NK-92 (cell line): ENCODE results near the gene MMS22L.
"Not testable (repeated sequence)": the region's sequence is repeated elsewhere in the genome, so short reads cannot be mapped to it uniquely, and the experiment has no call there.

Experiments
- DNase-seq: peaks from one replicate; lab custom pipeline; 2025; ENCODE audit not compliant: unreplicated experiment; lab: John Stamatoyannopoulos, UW

The MMS22L gene

DNA sequence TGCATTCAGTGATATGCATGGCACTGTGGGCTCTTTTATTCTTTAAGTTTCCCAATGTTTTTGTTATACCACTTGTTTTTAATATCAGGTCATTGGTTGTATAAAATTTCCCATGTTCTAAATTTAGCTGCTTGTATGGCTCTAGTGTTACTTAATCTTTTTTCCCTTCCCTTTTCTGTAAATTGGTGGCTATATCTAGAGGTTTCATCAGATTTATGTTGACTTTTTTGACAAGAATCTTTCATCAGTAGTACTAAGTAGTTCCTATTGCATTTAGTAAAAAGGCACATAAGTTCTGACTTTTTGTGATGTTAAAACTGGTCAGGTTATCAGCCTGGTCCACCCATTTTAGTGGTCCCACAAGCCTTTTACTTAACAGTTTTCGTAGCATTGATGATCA is 51.1 kb downstream of the MMS22L start:
- no peak for DNase-seq

DNA sequence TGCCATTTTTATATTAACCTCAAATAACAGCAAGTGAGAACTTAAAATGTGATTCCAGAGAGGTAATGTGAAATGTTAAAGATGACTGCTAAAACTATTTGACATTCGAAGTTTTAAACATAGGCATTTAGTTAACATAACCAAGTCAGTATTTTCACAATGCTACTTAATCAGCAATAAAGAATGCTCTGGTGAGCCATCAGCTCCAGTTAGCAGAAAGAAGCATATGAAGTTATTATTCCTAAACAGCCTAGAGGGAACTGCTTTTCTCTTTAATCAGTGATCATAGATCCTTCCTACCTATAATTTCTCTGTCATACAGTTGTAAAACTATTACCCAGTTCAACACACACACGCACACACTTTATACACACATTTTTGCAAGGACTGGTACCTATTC is 60.1 kb downstream of the MMS22L start:
- DNase-seq, result no peak

- no peak for DNase-seq
These were observed 64.1 kb downstream of the MMS22L start for GRCh38 chr6:97218912-97219311.

DNA sequence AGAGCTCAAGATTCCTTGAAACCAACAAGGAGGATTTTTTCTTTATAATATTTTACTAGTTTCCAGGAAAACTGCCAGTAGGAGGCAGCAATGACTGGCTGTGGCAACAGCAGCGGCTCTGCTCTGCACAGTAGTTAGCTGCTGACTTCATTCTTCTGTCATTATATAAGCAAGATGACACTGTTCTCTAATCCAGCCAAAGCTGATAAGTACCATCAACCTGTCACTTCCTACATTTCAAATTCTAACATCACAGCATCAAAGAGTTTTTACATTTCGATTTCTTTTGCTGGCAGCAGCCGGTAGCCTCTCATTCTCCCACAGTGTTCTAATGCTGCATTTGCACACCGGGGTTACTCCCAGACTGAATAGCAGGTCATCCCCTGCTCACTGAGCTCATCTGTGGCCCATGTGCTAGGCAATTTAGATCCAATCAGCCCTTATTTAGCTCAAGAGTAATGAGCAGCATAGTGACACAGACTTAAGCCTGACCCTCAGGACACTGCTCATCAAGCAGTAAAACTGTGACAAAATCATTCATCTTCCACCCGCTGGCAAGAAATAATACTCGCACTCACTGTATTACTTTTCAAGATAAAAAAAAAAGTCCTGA is 67.8 kb downstream of the MMS22L start:
- no peak for DNase-seq

DNA sequence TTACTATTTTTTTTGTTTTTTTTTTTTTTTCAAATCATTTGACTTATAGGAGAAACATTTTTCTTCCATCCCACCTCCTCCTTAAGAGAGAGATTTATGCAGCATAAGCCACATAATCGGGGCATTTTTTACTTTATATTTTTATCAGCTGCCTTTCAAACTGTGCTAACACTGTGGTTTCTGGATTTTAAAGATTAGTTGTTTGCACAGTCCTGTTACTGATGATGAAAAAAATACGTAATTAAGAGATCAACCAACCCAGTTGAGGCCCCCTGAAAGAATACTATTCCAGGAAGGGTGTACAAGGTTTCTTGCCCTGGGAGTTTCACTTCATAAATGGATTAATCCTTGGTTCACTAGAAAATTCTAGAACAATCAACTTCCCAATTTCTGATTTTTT is 68.3 kb downstream of the MMS22L start:
- no peak for DNase-seq

- DNase-seq, result no peak
These were observed 75.6 kb downstream of the MMS22L start for GRCh38 chr6:97207383-97207782.

DNA sequence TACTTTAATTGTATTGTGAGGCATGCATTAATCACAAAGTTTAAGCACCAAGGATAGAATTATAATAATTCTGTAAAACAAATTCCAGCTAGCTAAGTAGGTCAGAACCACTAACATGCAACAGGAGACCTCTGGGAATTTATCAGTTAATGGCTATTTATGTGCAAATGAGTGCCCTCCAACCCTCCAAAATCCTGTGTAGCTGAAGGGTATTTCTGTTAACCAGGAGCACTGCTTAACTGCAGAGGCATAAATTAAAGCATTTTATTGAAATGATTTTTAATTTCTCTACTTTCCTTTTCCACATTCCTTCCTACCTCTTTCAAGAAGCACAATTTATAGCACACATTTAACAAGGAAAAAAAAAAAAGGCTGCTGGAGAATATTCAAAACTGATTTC is 77.0 kb downstream of the MMS22L start:
- DNase-seq, result no peak

DNA sequence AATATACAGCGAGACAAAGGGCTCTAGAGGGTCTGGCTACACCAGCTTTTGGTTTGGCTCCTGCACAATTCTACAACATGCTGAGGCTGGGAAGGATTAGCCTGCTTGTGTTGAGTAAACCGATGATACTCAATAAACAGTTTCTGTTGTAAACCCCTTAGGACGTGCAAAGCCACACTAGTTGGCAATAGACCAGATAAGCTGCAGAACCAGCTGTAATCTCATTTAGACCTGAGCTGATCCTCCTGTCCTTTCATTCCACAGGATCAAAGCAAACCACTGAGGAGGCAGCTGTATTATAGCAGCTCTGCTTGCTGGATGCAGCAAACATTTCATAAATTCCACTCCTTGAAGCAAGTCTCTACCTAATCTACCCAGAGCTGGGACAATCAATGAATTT is 79.7 kb downstream of the MMS22L start:
- no peak for DNase-seq

DNA sequence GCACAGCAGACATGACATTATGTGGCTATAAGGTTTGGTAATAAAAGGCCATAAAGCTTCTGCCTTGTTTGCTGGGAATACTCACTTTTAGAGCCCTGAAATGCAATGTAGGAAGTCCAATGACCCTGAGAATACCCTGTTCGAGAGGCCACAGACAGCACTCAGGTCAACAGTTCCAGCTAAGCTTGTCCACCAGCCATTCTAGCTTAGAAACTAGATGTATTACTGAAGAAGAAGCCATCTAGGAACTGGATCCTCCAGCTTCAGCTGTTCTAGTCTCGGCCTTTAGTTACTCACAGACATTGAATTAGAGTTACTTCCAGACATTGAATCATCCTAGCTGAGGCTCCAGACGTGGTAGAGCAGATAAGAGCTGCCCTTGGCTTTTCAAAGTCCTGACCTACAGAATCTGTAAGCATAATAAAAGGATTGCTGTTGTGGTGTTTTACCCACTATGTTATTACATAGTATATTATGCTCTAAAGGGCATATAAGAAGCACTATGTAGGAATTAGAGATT is 84.9 kb downstream of the MMS22L start:
- no peak for DNase-seq

DNA sequence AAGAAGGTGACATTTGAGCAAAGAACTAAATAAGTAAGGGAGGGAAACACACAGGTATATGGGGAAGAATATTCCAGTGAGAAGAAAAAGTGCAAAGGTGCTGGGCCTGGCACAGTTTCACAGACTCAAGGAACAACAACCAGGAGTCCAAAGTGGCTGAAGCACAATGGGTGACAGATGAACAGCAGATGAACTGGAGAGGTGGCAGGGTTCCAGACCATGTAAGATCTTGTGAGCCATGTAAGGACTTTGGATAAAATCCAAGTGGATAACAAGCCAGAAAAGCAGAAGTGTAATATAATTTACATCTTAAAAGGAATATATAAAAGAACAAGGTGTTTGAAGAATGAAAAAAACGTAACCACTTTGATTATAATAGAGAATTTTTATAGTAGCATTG is 87.9 kb downstream of the MMS22L start:
- DNase-seq, result no peak

GRCh38 chr6:97189767-97190166 is 93.2 kb downstream of the MMS22L start:
- DNase-seq, result no peak

GRCh38 chr6:97187951-97188350 is 95.1 kb downstream of the MMS22L start:
- no peak for DNase-seq

- DNase-seq, result no peak
These were observed 96.5 kb downstream of the MMS22L start for GRCh38 chr6:97186416-97186999.

DNA sequence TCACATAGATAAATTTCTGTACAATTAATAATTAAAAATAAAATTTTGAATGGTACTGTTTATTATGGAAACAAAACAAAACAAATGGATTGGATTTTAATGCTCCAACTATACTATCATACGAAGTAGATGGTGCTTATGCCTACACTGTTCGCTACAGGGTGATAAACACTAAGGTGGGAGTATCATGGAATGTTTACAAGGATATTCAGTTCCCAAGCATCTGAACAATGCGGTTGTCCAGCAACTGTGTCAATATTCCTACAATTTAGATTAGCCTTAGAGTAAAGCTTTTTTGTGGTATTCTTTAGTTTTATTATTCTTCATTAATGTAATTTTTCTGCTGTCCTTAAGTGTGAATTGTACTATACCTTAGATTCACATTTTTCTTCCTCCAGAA is 105.1 kb downstream of the MMS22L start:
- DNase-seq, result no peak

- DNase-seq, result no peak
These were observed 106.5 kb downstream of the MMS22L start for GRCh38 chr6:97176468-97176867.

DNA sequence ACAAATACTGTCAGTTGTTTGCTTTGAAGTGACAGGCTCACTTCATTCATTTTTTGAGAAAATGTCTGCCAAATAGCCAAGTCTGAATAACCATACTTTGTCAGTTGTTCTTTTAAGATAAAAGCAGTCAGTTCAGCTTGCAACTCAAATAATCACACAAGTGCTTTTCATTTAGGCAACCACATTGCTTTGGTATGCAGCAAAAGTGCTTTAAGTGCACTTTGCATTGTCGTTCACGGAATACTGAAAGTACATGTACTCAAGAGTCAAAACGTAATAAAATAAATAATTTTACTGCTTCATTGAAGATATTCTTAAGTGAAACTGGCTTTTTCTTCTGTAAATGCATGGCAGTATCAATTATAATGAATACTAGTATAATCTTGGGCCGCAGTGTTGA is 107.2 kb downstream of the MMS22L start:
- DNase-seq, result no peak

DNA sequence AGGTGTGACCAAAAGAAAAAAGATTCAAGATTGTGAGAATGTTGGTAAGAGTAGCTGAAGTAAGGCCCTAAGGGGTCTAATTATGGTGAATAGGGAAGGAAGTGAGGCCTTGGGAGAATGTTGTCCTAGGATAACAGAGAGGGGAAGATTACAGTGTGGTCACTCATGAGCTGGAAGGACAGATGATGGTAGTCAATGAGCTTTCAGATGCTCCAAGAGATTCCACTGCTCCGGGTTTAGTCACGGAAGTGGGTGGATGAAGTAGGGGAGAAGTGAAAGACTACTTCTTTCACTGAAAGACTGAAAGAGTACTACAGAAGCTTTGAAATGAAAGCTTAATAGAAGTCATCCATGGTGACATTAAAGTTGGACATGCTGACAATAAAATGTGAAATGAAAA is 108.5 kb downstream of the MMS22L start:
- DNase-seq, result no peak

DNA sequence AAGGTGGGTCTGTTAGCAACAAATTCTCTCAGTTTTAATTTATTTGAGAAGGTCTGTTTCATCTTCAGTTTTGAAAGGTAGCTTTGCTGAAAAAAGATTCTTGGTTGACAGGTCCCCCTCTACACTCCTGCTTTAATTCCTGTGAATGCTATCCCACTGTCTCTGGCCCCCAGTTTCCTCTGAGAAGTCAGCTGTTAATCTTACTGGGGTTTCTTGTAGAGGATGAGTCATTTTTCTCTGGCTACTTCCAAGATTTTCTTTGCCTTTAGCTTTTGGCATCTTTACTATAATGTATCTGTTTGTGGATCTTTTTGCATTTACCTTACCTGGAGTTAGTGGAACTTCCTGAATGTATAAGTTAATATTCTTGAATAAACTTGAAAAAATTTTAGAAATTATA is 122.7 kb downstream of the MMS22L start:
- DNase-seq, result no peak

DNA sequence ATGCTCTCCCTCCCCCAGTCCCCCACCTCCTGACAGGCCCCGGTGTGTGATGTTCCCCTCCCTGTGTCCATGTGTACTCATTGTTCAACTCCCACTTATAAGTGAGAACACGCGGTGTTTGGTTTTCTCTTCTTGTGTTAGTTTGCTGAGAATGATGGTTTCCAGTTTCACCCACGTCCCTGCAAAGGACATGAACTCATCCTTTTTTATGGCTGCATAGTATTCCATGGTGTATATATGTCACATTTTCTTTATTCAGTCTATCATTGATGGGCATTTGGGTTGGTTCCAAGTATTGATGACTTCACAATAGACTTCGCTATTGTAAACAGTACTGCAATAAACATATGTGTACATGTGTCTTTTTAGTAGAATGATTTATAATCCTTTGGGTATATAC is 127.6 kb downstream of the MMS22L start:
- DNase-seq, result not testable (repeated sequence)

GRCh38 chr6:97154015-97154414 is 129.0 kb downstream of the MMS22L start:
- DNase-seq, result no peak

GRCh38 chr6:97151601-97152000 is 131.4 kb downstream of the MMS22L start:
- DNase-seq, result no peak

DNA sequence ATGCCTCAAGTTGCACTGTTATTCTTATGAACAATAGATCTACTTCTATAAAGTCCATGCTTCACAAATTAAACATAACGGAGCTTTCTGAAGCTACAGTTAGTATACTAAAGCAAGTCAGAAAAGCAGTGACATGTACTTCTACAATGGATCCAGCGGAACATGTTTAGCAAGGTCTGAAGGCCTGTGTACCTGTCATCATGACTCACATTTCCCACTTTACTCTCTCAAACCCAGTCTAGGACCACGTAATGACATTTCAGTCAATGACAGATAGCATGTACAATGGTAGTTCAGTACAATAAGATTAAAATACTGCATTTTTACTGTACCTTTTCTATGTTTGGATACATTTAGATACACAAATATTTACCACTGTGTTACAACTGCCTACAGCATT is 132.1 kb downstream of the MMS22L start:
- DNase-seq, result no peak

DNA sequence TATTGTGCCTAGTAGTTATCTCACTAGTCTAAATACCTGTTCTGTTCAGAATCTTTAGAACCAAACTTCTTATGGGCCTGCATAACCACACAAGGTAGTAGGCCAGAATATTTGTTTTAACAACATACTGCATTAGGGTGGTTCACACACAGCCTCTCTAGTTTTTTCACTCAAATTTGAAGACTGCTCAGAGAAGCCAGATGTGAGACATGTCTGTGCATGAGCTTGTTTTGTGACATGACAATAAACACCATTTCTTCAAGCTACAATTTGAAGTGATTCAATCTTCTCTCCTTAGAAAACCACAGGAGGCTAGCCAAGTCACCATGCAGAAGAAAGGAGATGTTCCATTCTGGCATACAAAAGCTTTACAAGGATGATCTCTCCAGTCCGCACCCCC is 135.6 kb downstream of the MMS22L start:
- DNase-seq, result no peak
